ENCODE results near the gene CAMP.
A peak's percentile ranks its signal among the peaks of the same experiment; 100 is the strongest.
"Not testable (repeated sequence)": the region's sequence is repeated elsewhere in the genome, so short reads cannot be mapped to it uniquely, and the experiment has no call there.

The CAMP gene

GRCh38 chr3:48267782-48268181 lies 44.5 kb downstream of the CAMP start:
- no peak for DNase-seq (ENCODE audit: low spot score)

DNA sequence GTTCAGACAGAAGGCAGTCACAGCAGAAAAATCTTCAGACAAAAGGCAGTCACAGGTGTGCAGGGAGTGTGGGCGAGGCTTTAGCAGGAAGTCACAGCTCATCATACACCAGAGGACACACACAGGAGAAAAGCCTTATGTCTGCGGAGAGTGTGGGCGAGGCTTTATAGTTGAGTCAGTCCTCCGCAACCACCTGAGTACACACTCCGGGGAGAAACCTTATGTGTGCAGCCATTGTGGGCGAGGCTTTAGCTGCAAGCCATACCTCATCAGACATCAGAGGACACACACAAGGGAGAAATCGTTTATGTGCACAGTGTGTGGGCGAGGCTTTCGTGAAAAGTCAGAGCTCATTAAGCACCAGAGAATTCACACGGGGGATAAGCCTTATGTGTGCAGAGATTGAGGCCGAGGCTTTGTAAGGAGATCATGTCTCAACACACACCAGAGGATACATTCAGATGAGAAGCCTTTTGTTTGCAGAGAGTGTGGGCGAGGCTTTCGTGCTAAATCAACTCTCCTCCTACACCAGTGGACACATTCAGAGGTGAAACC lies 45.2 kb downstream of the CAMP start:
- DNase-seq (ENCODE audit: low spot score), result no peak

GRCh38 chr3:48268936-48269561 lies 45.8 kb downstream of the CAMP start:
- DNase-seq (ENCODE audit: low spot score), result no peak

GRCh38 chr3:48269592-48269991 lies 46.3 kb downstream of the CAMP start:
- no peak for DNase-seq (ENCODE audit: low spot score)

GRCh38 chr3:48270306-48270705 lies 47.0 kb downstream of the CAMP start:
- DNase-seq (ENCODE audit: low spot score), result no peak

- not testable (repeated sequence) for DNase-seq (ENCODE audit: low spot score)
Measured at GRCh38 chr3:48271223-48271622, 47.9 kb downstream of the CAMP start.

DNA sequence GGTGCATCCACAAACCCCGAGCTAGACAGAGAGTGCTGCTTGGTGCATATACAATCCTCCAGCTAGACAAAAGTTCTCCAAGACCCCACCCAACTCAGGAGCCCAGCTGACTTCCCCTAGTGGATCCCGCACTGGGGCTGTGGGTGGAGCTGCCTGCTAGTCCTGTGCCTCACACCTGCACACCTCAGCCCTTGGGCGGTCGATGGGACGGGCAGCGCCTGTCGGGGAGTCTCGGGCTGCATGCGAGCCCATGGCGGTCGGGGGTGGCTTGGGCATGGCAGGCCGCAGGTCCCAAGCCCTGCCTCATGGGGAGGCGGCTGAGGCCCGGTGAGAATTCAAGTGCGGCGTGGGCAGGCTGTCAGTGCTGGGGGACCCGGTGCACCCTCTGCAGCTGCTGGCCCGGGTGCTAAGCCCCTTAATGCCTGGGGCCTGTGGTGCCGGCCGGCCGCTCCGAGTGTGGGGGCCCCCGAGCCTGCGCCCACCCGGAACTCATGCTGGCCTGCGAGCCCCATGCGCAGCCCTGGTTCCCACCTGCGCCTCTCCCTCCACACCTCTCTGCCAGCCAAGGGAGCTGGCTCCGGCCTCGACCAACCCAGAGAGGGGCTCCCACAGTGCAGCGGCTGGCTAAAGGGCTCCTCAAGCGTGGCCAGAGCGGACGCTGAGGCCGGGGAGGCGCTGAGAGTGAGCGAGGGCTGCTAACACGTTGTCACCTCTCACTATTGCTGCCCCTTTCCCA lies 48.6 kb downstream of the CAMP start:
- no peak for DNase-seq (ENCODE audit: low spot score)

GRCh38 chr3:48273594-48274211 lies 50.4 kb downstream of the CAMP start:
- peak; percentile 75 for DNase-seq (ENCODE audit: low spot score)

DNA sequence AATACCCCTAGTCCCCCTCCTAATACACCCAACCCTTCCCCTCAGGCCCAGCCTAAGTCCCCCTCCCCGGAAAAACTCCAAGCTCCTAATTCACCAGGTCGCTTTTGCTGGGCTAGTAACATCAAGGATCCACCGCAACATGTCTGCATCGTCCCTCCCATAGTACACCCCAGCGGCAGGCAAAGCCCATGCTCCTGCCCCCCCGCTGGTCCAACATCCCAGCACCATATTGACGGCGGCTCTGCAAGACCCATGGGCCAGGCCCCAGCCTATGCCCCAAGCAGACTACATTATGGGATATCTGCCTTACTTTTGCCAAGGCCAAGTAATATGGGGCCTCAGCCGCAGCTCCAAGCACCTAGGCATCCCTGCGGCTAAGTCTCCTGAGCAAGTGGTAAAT lies 51.2 kb downstream of the CAMP start:
- DNase-seq (ENCODE audit: low spot score), result no peak

Data from HuH-7 (cell line).